Aorta (tissue), 5 donors: ENCODE data around the gene CENPH. TPM values are rescaled to one million over a fixed set of nuclear protein-coding genes. Genes with fewer than 3 reads are reported as not detected.
A peak's percentile ranks its signal among the peaks of the same experiment; 100 is the strongest.
"Not testable (repeated sequence)": the region's sequence is repeated elsewhere in the genome, so short reads cannot be mapped to it uniquely, and the experiment has no call there.

Experiments
- ATAC-seq: fragments of 200-7000 bp; cut with Tn5 transposase; one replicate; pipeline ENCODE4 v1.9.1; 2022; ENCODE audit warnings: moderate library complexity; ENCODE audit not compliant: low FRiP score
- DNase-seq, 2 donors: peaks; one replicate each; pipeline ENCODE4 v3.0.0-alpha.2; 2020
- H3K27ac ChIP-seq, 2 donors: one replicate each; pipeline ENCODE4 v1.5.1; 2013; ENCODE audit warnings: low read length in 2 of 2, mild to moderate bottlenecking in 2 of 2, moderate library complexity in 2 of 2, control low read depth in 1 of 2, inconsistent platforms in 1 of 2, low read depth in 1 of 2
- H3K27me3 ChIP-seq, 2 donors: one replicate each; pipeline ENCODE4 v1.6.1; 2013; ENCODE audit warnings: control low read depth in 1 of 2, low read length in 1 of 2, mild to moderate bottlenecking in 1 of 2, moderate library complexity in 1 of 2; ENCODE audit not compliant: insufficient read depth in 2 of 2, control insufficient read depth in 1 of 2
- H3K36me3 ChIP-seq, 2 donors: one replicate each; pipeline ENCODE4 v1.6.1; 2013; ENCODE audit warnings: control low read depth in 1 of 2, low read length in 1 of 2, mild to moderate bottlenecking in 1 of 2; ENCODE audit not compliant: insufficient read depth in 2 of 2, control insufficient read depth in 1 of 2
- H3K4me1 ChIP-seq, 2 donors: one replicate each; pipeline ENCODE4 v1.6.1; 2013; ENCODE audit warnings: low read length in 2 of 2, control low read depth in 1 of 2, mild to moderate bottlenecking in 1 of 2, moderate library complexity in 1 of 2; ENCODE audit not compliant: insufficient read depth in 2 of 2, control insufficient read depth in 1 of 2
- H3K4me3 ChIP-seq, 2 donors: one replicate each; pipeline ENCODE4 v1.5.1; 2013; ENCODE audit warnings: low read length in 2 of 2, control low read depth in 1 of 2, mild to moderate bottlenecking in 1 of 2
- H3K9me3 ChIP-seq: one replicate; pipeline ENCODE4 v1.6.1; 2013; ENCODE audit warnings: mild to moderate bottlenecking, low read length; ENCODE audit not compliant: control insufficient read depth
- WGBS, 2 donors: extraction: QIAGEN DNeasy Blood & Tissue Kit; methylation state at CpG; one replicate each; pipeline ENCODE4 v1.1.7; 2013; 5-methylcytosine and 5-hydroxymethylcytosine counted together
- intact Hi-C, 2 donors: fragments of 100-400 bp; cut with DNase I; formaldehyde crosslinking; loops; one replicate each; pipeline versions ENCODE4 v1.14.2 to v1.15.0; 2022
- polyA plus RNA-seq, 2 donors: library from polyadenylated mRNA; stranded (reverse); fragments of 200-250 nt; gene quantifications; one replicate each; pipeline ENCODE4 v1.2.3, GENCODE V29; 2013
- total RNA-seq, 2 donors: library from RNA; stranded (reverse); fragmentation: NEBNext Ultra II Directional; extraction: Animal tissue kit (Norgen Biotek cat#: 25700); gene quantifications; one replicate each; pipeline ENCODE4 v1.2.1, GENCODE V29; 2021
- donor health status: healthy with polysubstance abuse.
- donor health status: Bipolar disorder and iron deficiency.
- donor health status: DM: no; HTN: no; CAD: no.
- donor health status: DM: no; HTN: no; CAD: no.
- donor health status: DM: yes; HTN: yes; CAD: no.

CENPH gene
- total and polyA plus RNA-seq, 4 donors = 0.38 to 3.3 (median 2.3) TPM

- WGBS, 2 donors = 62 to 67% methylated on average over 2 of the region's 2 CpGs
- Histone ChIP-seq H3K9me3 (no peaks in the 10 kb centered on the region), H3K4me1 (no peaks in the 10 kb centered on the region), H3K36me3 (no peaks in the 10 kb centered on the region), H3K4me3 (no peak overlapping the region), H3K27ac (no peak overlapping the region), H3K27me3 (no peaks in the 10 kb centered on the region)
- ATAC-seq (no peak), DNase-seq (no peak)
- intact Hi-C loops = loop anchor here (10.0 kb wide), 1 partner anchor 103 kb away; the partner anchor contains the start of gene CCDC125 (in 2 of the 2)
These were observed 42.5 kb downstream of the CENPH start for GRCh38 chr5:69231851-69232250.

- H3K9me3 ChIP-seq = no peaks in the 10 kb centered on the region
- H3K4me3 ChIP-seq = peak within 1 kb of the TSS; percentile 65 to 93
- peaks cover 0 to 5% of the 10 kb centered on the region in 2 donors for H3K4me1 ChIP-seq
- DNase-seq (peak; percentile 97 to 98), ATAC-seq (peak; percentile 99)
- H3K27ac ChIP-seq = peak within 1 kb of the TSS in 1 of 2 donors; percentile 25
- intact Hi-C loops = loop anchor here (5.0 to 10.0 kb wide), 2 partner anchors 100 to 133 kb away; partner anchors contain the start of genes CCDC125 (in 2 of the 2), AK6 (in 1 of the 2), RAD17 (in 1 of the 2) and TAF9 (in 1 of the 2)
- H3K36me3 ChIP-seq = no peaks in the 10 kb centered on the region
- no peaks in the 10 kb centered on the region for H3K27me3 ChIP-seq
- WGBS, 2 donors = 0% methylated on average over 49 of the region's 49 CpGs
These were observed 45.3 kb downstream of the CENPH start, which contains the start of gene CDK7 for GRCh38 chr5:69234457-69235268. CDK7 (plus strand) TSS chr5:69234886; CDS start chr5:69234976, 90 bp downstream.

DNA sequence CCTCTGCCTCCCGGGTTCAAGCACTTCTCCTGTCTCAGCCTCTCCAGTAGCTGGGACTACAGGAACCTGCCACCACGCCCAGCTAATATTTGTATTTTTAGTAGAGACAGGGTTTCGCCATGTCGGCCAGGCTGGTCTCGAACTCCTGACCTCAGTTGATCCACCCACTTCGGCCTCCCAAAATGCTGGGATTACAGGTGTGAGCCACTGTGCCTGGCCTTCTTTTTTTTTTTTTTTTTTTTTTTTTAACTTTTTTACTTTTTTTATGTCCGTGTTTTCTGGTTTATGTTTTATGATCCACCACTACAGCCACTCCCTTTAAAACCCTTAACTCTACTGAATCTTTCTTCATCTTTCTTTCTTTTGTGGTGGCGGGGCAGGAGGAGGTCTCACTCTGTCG is 47.4 kb downstream of the CENPH start:
- 93 to 94% methylated on average over 9 of the region's 9 CpGs for WGBS, 2 donors
- not testable (repeated sequence) for ATAC-seq, H3K9me3 ChIP-seq, H3K36me3 ChIP-seq, H3K4me1 ChIP-seq, H3K27me3 ChIP-seq, H3K4me3 ChIP-seq, H3K27ac ChIP-seq, DNase-seq
- intact Hi-C loops = loop anchor here (5.0 to 10.0 kb wide), 2 partner anchors 98 to 131 kb away; partner anchors contain the start of genes CCDC125 (in 2 of the 2), AK6 (in 1 of the 2), RAD17 (in 1 of the 2) and TAF9 (in 1 of the 2)

- Histone ChIP-seq H3K36me3 (no peaks in the 10 kb centered on the region), H3K4me1 (peaks cover 4 to 5% of the 10 kb centered on the region in 2 donors), H3K4me3 (no peak overlapping the region), H3K9me3 (no peaks in the 10 kb centered on the region), H3K27me3 (no peaks in the 10 kb centered on the region), H3K27ac (no peak overlapping the region)
- intact Hi-C loops = loop anchor here (5.0 to 10.0 kb wide), 2 partner anchors 97 to 129 kb away; partner anchors contain the start of genes CCDC125 (in 2 of the 2), AK6 (in 1 of the 2), RAD17 (in 1 of the 2) and TAF9 (in 1 of the 2)
- no peak for ATAC-seq
- WGBS, 2 donors = 80 to 82% methylated on average over 3 of the region's 3 CpGs
- DNase-seq = no peak
These were observed 48.5 kb downstream of the CENPH start for GRCh38 chr5:69237877-69238276.

GRCh38 chr5:69238760-69239251 is 49.4 kb downstream of the CENPH start:
- Histone ChIP-seq H3K27ac (no peak overlapping the region), H3K4me3 (no peak overlapping the region), H3K9me3 (no peaks in the 10 kb centered on the region), H3K36me3 (no peaks in the 10 kb centered on the region), H3K4me1 (peaks cover 5% of the 10 kb centered on the region in 2 donors), H3K27me3 (no peaks in the 10 kb centered on the region)
- DNase-seq (no peak), ATAC-seq (no peak)
- intact Hi-C loops = loop anchor here (5.0 to 10.0 kb wide), 2 partner anchors 96 to 128 kb away; partner anchors contain the start of genes CCDC125 (in 2 of the 2), AK6 (in 1 of the 2), RAD17 (in 1 of the 2) and TAF9 (in 1 of the 2)
- WGBS, 2 donors = 71 to 73% methylated on average over 6 of the region's 6 CpGs

DNA sequence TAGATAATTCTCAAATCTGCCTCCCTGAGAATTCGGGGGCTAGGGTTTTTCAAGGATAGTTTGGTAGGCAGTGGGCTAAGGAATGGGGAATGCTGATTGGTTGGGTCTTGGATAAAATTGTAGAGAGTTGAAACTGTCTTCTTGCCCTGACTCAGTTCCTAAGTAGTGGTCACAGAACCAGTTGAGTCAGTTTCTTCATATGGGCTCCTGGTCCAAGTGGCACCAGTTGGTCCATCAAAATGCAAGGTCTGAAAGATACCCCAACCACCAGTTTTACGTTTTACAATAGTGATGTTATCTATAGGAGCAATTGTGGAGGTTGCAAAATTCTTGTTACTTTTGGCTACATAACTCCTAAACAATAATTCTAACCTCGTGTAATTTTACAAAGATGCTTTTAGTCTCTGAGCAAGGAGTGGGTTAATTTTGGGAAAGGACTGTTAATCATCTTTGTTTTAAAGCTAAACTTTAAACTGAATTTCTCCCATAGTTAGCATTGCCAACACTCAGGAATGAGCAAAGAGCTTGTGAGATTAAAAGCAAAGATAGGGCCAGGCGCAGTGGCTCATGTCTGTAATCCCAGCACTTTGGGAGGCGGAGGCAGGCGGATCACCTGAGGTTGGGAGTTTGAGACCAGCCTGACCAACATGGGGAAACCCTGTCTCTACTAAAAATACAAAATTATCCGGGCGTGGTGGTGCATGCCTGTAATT is 53.0 kb downstream of the CENPH start:
- H3K27me3 ChIP-seq = no peaks in the 10 kb centered on the region
- no peaks in the 10 kb centered on the region for H3K36me3 ChIP-seq
- no peak overlapping the region for H3K4me3 ChIP-seq
- H3K4me1 ChIP-seq = peaks cover 3 to 5% of the 10 kb centered on the region in 2 donors
- DNase-seq (no peak), ATAC-seq (no peak)
- H3K9me3 ChIP-seq = no peaks in the 10 kb centered on the region
- no peak overlapping the region for H3K27ac ChIP-seq
- WGBS, 2 donors = 54 to 64% methylated on average over 8 of the region's 8 CpGs
- intact Hi-C loops = no loop called here

GRCh38 chr5:69245031-69245430 is 55.6 kb downstream of the CENPH start:
- H3K36me3 ChIP-seq = no peaks in the 10 kb centered on the region
- DNase-seq = no peak
- no peaks in the 10 kb centered on the region for H3K27me3 ChIP-seq
- H3K4me3 ChIP-seq = no peak overlapping the region
- H3K4me1 ChIP-seq = peaks cover 0 to 2% of the 10 kb centered on the region in 2 donors
- no peak for ATAC-seq
- no peak overlapping the region for H3K27ac ChIP-seq
- H3K9me3 ChIP-seq = no peaks in the 10 kb centered on the region
- intact Hi-C loops = no loop called here
- WGBS, 2 donors = 95 to 97% methylated on average over 5 of the region's 5 CpGs

GRCh38 chr5:69248019-69248418 is 58.6 kb downstream of the CENPH start:
- H3K9me3 ChIP-seq = no peaks in the 10 kb centered on the region
- 89 to 94% methylated on average over 2 of the region's 2 CpGs for WGBS, 2 donors
- intact Hi-C loops = no loop called here
- no peak for DNase-seq
- ATAC-seq = no peak
- H3K27ac ChIP-seq = no peak overlapping the region
- H3K4me1 ChIP-seq = no peaks in the 10 kb centered on the region
- H3K27me3 ChIP-seq = no peaks in the 10 kb centered on the region
- no peak overlapping the region for H3K4me3 ChIP-seq
- H3K36me3 ChIP-seq = no peaks in the 10 kb centered on the region
